ENCODE results near the gene GAS2. TPM values are rescaled to one million over a fixed set of nuclear protein-coding genes. Genes with fewer than 3 reads are reported as not detected.
"Not testable (repeated sequence)": the region's sequence is repeated elsewhere in the genome, so short reads cannot be mapped to it uniquely, and the experiment has no call there.

Gene GAS2
- polyA plus RNA-seq, 1 donor from 2014 or later = 8.0 TPM

DNA sequence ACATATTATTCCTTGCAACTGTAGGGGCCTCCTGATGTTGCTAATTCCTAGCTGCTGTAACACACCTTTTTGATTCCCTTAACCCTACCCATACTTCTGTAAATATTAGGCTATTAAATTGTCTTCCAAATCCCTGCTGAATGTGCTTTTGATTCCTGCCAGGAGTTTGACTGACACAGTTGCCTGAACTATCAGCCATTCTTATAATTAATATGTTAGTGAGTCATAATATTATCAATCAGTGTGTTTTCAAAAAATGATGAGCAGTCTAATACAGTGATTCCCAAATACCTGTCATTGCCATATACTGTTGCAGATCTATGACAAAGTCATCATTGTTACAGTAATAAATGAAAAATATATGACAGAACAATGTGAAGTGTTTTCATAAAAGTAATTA lies 24.9 kb upstream of the GAS2 start:
- Histone ChIP-seq H3K4me2 (ENCODE audit: low read length) (no peak overlapping the region), H3K27ac (ENCODE audit: low read length) (no peak overlapping the region), H3K27me3 (ENCODE audit: insufficient read depth, low read depth, low read length) (no peaks in the 10 kb centered on the region), H4K20me1 (ENCODE audit: insufficient read depth) (no peaks in the 10 kb centered on the region), H3K9me3 (ENCODE audit: low read length) (no peaks in the 10 kb centered on the region), H3K9ac (ENCODE audit: low read length) (no peak overlapping the region), H3K36me3 (ENCODE audit: insufficient read depth, low read length) (no peaks in the 10 kb centered on the region), H3K9me2 (ENCODE audit: insufficient read depth, low read length) (no peaks in the 10 kb centered on the region), H2AFZ (ENCODE audit: low read depth, low read length) (no peak overlapping the region), H3K79me2 (replicated peaks; ENCODE audit: insufficient read depth, low read length) (no peaks in the 10 kb centered on the region), H3F3A (ENCODE audit: insufficient read depth, low read length, poor library complexity, severe bottlenecking) (no peaks in the 10 kb centered on the region), H3K4me3 (ENCODE audit: low read length) (no peak overlapping the region)
- TF ChIP-seq EP300 (conservative IDR thresholded peaks at IDR 0.05; ENCODE audit: poor library complexity, severe bottlenecking) = peak; percentile 78
- TF ChIP-seq TAF1 (IDR thresholded peaks at IDR 0.05; ENCODE audit: low read depth) = no peak
- TF ChIP-seq, protein P1, sequence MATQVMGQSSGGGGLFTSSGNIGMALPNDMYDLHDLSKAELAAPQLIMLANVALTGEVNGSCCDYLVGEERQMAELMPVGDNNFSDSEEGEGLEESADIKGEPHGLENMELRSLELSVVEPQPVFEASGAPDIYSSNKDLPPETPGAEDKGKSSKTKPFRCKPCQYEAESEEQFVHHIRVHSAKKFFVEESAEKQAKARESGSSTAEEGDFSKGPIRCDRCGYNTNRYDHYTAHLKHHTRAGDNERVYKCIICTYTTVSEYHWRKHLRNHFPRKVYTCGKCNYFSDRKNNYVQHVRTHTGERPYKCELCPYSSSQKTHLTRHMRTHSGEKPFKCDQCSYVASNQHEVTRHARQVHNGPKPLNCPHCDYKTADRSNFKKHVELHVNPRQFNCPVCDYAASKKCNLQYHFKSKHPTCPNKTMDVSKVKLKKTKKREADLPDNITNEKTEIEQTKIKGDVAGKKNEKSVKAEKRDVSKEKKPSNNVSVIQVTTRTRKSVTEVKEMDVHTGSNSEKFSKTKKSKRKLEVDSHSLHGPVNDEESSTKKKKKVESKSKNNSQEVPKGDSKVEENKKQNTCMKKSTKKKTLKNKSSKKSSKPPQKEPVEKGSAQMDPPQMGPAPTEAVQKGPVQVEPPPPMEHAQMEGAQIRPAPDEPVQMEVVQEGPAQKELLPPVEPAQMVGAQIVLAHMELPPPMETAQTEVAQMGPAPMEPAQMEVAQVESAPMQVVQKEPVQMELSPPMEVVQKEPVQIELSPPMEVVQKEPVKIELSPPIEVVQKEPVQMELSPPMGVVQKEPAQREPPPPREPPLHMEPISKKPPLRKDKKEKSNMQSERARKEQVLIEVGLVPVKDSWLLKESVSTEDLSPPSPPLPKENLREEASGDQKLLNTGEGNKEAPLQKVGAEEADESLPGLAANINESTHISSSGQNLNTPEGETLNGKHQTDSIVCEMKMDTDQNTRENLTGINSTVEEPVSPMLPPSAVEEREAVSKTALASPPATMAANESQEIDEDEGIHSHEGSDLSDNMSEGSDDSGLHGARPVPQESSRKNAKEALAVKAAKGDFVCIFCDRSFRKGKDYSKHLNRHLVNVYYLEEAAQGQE (IDR thresholded peaks at IDR 0.05; ENCODE audit: borderline replicate concordance) = no peak
- no peak for TF ChIP-seq EZH2 (IDR thresholded peaks at IDR 0.05; ENCODE audit: borderline replicate concordance, insufficient read depth, low read length, poor library complexity, severe bottlenecking)
- TF ChIP-seq POLR2AphosphoS5 (IDR thresholded peaks at IDR 0.05) = peak; percentile 64
- TF ChIP-seq, protein P2, sequence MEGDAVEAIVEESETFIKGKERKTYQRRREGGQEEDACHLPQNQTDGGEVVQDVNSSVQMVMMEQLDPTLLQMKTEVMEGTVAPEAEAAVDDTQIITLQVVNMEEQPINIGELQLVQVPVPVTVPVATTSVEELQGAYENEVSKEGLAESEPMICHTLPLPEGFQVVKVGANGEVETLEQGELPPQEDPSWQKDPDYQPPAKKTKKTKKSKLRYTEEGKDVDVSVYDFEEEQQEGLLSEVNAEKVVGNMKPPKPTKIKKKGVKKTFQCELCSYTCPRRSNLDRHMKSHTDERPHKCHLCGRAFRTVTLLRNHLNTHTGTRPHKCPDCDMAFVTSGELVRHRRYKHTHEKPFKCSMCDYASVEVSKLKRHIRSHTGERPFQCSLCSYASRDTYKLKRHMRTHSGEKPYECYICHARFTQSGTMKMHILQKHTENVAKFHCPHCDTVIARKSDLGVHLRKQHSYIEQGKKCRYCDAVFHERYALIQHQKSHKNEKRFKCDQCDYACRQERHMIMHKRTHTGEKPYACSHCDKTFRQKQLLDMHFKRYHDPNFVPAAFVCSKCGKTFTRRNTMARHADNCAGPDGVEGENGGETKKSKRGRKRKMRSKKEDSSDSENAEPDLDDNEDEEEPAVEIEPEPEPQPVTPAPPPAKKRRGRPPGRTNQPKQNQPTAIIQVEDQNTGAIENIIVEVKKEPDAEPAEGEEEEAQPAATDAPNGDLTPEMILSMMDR (IDR thresholded peaks at IDR 0.05; ENCODE audit: poor library complexity, severe bottlenecking) = no peak

DNA sequence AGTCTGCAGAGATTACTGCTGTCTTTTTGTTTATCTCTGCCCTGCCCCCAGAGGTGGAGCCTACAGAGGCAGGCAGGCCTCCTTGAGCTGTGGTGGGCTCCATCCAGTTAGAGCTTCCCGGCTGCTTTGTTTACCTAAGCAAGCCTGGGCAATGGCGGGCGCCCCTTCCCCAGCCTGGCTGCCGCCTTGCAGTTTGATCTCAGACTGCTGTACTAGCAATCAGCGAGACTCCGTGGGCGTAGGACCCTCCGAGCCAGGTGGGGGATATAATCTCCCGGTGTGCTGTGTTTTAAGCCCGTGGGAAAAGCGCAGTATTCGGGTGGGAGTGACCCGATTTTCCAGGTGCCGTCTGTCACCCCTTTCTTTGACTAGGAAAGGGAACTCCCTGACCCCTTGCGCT lies 14.1 kb upstream of the GAS2 start:
- not testable (repeated sequence) for H3K4me2 ChIP-seq (ENCODE audit: low read length); H4K20me1 ChIP-seq (ENCODE audit: insufficient read depth); H3K79me2 ChIP-seq (replicated peaks; ENCODE audit: insufficient read depth, low read length); H3K27ac ChIP-seq (ENCODE audit: low read length); H3K9me3 ChIP-seq (ENCODE audit: low read length); H3K9ac ChIP-seq (ENCODE audit: low read length); H3K27me3 ChIP-seq (ENCODE audit: insufficient read depth, low read depth, low read length); H3K9me2 ChIP-seq (ENCODE audit: insufficient read depth, low read length); H3F3A ChIP-seq (ENCODE audit: insufficient read depth, low read length, poor library complexity, severe bottlenecking); H3K4me3 ChIP-seq (ENCODE audit: low read length); H3K36me3 ChIP-seq (ENCODE audit: insufficient read depth, low read length); H2AFZ ChIP-seq (ENCODE audit: low read depth, low read length)

DNA sequence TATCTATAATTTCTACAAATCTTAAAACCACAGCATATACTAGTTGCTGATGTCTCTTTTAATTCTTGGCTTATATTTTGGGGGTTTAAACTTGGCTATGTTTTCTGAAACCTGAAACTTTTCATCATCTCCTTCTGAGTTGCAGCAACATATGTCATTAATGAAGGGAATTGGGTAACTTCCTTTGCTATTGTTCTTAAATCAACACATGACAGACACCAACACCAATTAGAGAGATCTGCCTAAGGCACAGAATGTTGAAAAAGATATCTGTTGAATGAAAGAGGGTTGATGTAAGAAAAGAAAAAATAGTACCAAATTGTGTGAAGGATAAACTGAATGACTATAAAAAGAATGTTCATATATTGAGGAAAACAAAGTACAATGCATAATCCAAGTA lies 10.3 kb upstream of the GAS2 start:
- Histone ChIP-seq H3K9ac (ENCODE audit: low read length) (no peak overlapping the region), H3K27ac (ENCODE audit: low read length) (no peak overlapping the region), H3K4me3 (ENCODE audit: low read length) (no peak overlapping the region), H4K20me1 (ENCODE audit: insufficient read depth) (no peaks in the 10 kb centered on the region), H3K36me3 (ENCODE audit: insufficient read depth, low read length) (no peaks in the 10 kb centered on the region), H3K27me3 (ENCODE audit: insufficient read depth, low read depth, low read length) (no peaks in the 10 kb centered on the region), H3K79me2 (replicated peaks; ENCODE audit: insufficient read depth, low read length) (no peaks in the 10 kb centered on the region), H2AFZ (ENCODE audit: low read depth, low read length) (no peak overlapping the region), H3K9me2 (ENCODE audit: insufficient read depth, low read length) (no peaks in the 10 kb centered on the region), H3K4me2 (ENCODE audit: low read length) (no peak overlapping the region), H3F3A (ENCODE audit: insufficient read depth, low read length, poor library complexity, severe bottlenecking) (no peaks in the 10 kb centered on the region), H3K9me3 (ENCODE audit: low read length) (no peaks in the 10 kb centered on the region)
- TF ChIP-seq RAD21 (conservative IDR thresholded peaks at IDR 0.05) (no peak), POLR2AphosphoS5 (IDR thresholded peaks at IDR 0.05) (no peak), MXI1 (conservative IDR thresholded peaks at IDR 0.05; ENCODE audit: poor library complexity, severe bottlenecking) (no peak), EP300 (conservative IDR thresholded peaks at IDR 0.05; ENCODE audit: poor library complexity, severe bottlenecking) (no peak), SMC3 (conservative IDR thresholded peaks at IDR 0.05; ENCODE audit: poor library complexity) (no peak), EZH2 (IDR thresholded peaks at IDR 0.05; ENCODE audit: borderline replicate concordance, insufficient read depth, low read length, poor library complexity, severe bottlenecking) (no peak), TAF1 (IDR thresholded peaks at IDR 0.05; ENCODE audit: low read depth) (no peak)
- TF ChIP-seq, protein P1 (IDR thresholded peaks at IDR 0.05; ENCODE audit: borderline replicate concordance) = no peak
- TF ChIP-seq, protein P2 (IDR thresholded peaks at IDR 0.05; ENCODE audit: poor library complexity, severe bottlenecking) = no peak

Data from neural cell (in vitro differentiated cells).